Measurements from ENCODE around the gene AR.

GRCh38 chrX:67723580-67724351, 179.9 kb downstream of the AR start:
- TF ChIP-seq CTCF (conservative IDR thresholded peaks at IDR 0.05) (no peak), EZH2 (IDR thresholded peaks at IDR 0.05; ENCODE audit: low read depth) (no peak)
